Measurements from ENCODE around the gene CCR7. TPM values are rescaled to one million over a fixed set of nuclear protein-coding genes. Genes with fewer than 3 reads are reported as not detected.
A peak's percentile ranks its signal among the peaks of the same experiment; 100 is the strongest.

CCR7 gene
- total and polyA plus RNA-seq, 2 of the 13 experiments (the other 11 are each of a cell fraction or from before 2014, with no cell fraction given): 0.04 to 0.53 TPM

GRCh38 chr17:40547785-40548478 lies 17.3 kb downstream of the CCR7 start (continued):
- TF ChIP-seq ZNF275 (CRISPR knock-in tag; IDR thresholded peaks at IDR 0.05; ENCODE audit: borderline replicate concordance) (no peak), ZFYVE20 (CRISPR knock-in tag; IDR thresholded peaks at IDR 0.05; ENCODE audit: borderline replicate concordance, low read depth) (no peak)

GRCh38 chr17:40547079-40547784 lies 18.0 kb downstream of the CCR7 start:
- BruUV-seq (replicated peaks): no TSS peak
- H3K9ac ChIP-seq (ENCODE audit: insufficient read depth, low read depth, low read length): 0 out of 2 replicates have a peak overlapping the region, but pooled peaks have one; percentile 70
- no peak for TF ChIP-seq FOXP1 (IDR thresholded peaks at IDR 0.05)
- no peak for TF ChIP-seq FOXP1 (CRISPR knock-in tag; IDR thresholded peaks at IDR 0.05)
- TF ChIP-seq ZBTB33 (CRISPR knock-in tag; IDR thresholded peaks at IDR 0.05): peak; percentile 81
- no peak for TF ChIP-seq HNF4A (CRISPR knock-in tag; IDR thresholded peaks at IDR 0.05)
- peak; percentile 53; the same call in 1 of the 2 replicates for TF ChIP-seq TFDP1 (CRISPR knock-in tag; IDR thresholded peaks at IDR 0.05; ENCODE audit: borderline replicate concordance)
- no peak for TF ChIP-seq ZFAT (CRISPR knock-in tag; conservative IDR thresholded peaks at IDR 0.05)
- TF ChIP-seq SOX6 (IDR thresholded peaks at IDR 0.05): no peak
- TF ChIP-seq SOX6 (CRISPR knock-in tag; IDR thresholded peaks at IDR 0.05): 0 out of 2 replicates have a peak, but pooled peaks have one; percentile 26
- TF ChIP-seq ZNF296 (CRISPR knock-in tag; conservative IDR thresholded peaks at IDR 0.05): 0 out of 2 replicates have a peak, but pooled peaks have one; percentile 28
- TF ChIP-seq ARID4A (CRISPR knock-in tag; IDR thresholded peaks at IDR 0.05; ENCODE audit: borderline replicate concordance): peak; percentile 13; the same call in 1 of the 2 replicates
- no peak for TF ChIP-seq ZFP62 (CRISPR knock-in tag; IDR thresholded peaks at IDR 0.05)

More at GRCh38 chr17:40547079-40547784, 18.0 kb downstream of the CCR7 start:
- CTCF ChIA-PET (ENCODE audit: low intra/inter-chr PET ratio, low total read pairs): no interaction called here
- DNase-seq (ENCODE audit: low spot score) (no peak), ATAC-seq (no peak), FAIRE-seq (no peak)
- H4K20me1 ChIP-seq (ENCODE audit: insufficient read depth, low read length): no peaks in the 10 kb centered on the region
- no peaks in the 10 kb centered on the region for H3K27me3 ChIP-seq (ENCODE audit: control insufficient read depth in 1 of 2, insufficient read depth in 2 of 2, low read length in 2 of 2)
- in situ Hi-C loops (cut with HindIII; ENCODE audit: extremely low pct_ligation_motif_present, low pct_unique_long_range_greater_than_20kb) (no loop called here), intact Hi-C loops (cut with micrococcal nuclease; ENCODE audit: unreplicated experiment) (no loop called here)
- H2AFZ ChIP-seq (ENCODE audit: low read length): no peak overlapping the region
- POLR2A ChIA-PET: interaction anchor here (2.4 to 4.3 kb wide), 4 partner anchors 11 to 1141 kb away, joined by 10 to 106 read pairs (median 28); partner anchors contain the start of gene EIF1
- H3K79me2 ChIP-seq (ENCODE audit: insufficient read depth, low read length): no peaks in the 10 kb centered on the region
- H3K4me3 ChIP-seq (replicated peaks in 1 of 3; ENCODE audit: insufficient read depth in 1 of 3, low read depth in 2 of 3, low read length in 3 of 3): no peak overlapping the region
- no peak overlapping the region for H3K27ac ChIP-seq (ENCODE audit: extremely low read length, insufficient read depth, low read length)
- no peaks in the 10 kb centered on the region for H3K9me3 ChIP-seq (ENCODE audit: low read length)
- peaks cover 73% of the 10 kb centered on the region for H3K4me1 ChIP-seq (ENCODE audit: insufficient read depth, low read length)
- no peaks in the 10 kb centered on the region for H3K36me3 ChIP-seq (replicated peaks in 1 of 2; ENCODE audit: control insufficient read depth in 1 of 2, insufficient read depth in 2 of 2, low read length in 2 of 2)
- peak overlapping the region; percentile 90; the same call in 1 of the 2 replicates for H3K4me2 ChIP-seq (ENCODE audit: low read depth, low read length)
- 80% methylated on average over 11 of the region's 11 CpGs for WGBS (ENCODE audit: low lambda C conversion rate)
